ENCODE results near the gene DSCAML1.

Gene DSCAML1

DNA sequence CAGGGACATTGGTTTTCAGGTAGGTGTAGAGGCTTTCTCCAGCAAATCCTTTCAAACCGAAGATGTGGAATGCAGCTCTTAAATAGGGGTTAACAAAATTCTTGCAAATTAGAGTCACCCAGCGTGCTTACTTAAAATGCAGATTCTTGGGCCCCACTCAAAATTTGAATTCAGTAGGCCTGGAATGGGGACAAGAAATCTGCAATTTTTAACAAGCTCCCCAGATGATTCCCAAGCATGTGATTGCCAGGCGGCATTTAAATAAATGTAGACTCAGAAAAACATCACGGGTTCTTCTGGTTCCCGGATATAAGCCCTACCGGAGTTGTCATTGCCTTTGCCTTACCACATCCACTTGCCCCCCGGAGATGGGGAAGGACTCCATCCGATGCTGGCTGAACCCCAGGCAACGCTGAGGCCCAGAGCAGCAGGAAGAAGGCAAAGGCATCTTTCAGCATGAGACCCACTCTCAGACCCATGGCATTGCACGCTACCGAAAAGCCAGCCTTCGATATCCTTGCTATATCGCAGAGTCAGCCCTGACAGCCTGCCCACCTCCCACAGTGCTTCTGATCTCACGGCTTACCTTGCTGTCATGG lies 134.2 kb downstream of the DSCAML1 start:
- H3K36me3 ChIP-seq (ENCODE audit: control insufficient read depth in 2 of 2, insufficient read depth in 2 of 2, low read length in 2 of 2), result no peaks in the 10 kb centered on the region
- H3K27me3 ChIP-seq (ENCODE audit: control insufficient read depth in 2 of 2, insufficient read depth in 2 of 2, low read length in 2 of 2), result no peaks in the 10 kb centered on the region
- no peak overlapping the region for H3K9ac ChIP-seq (ENCODE audit: low read depth in 1 of 2, low read length in 2 of 2)
- no peak overlapping the region for H3K4me3 ChIP-seq (ENCODE audit: low read length in 2 of 2)
- peaks cover 20 to 27% of the 10 kb centered on the region in 2 donors for H3K4me1 ChIP-seq (ENCODE audit: control insufficient read depth in 2 of 2, insufficient read depth in 2 of 2, low read length in 2 of 2)
- no peak overlapping the region for H3K27ac ChIP-seq (ENCODE audit: low read depth in 2 of 2, low read length in 2 of 2)
- H3K9me3 ChIP-seq (ENCODE audit: control insufficient read depth in 2 of 2, low read length in 2 of 2), result no peaks in the 10 kb centered on the region

DNA sequence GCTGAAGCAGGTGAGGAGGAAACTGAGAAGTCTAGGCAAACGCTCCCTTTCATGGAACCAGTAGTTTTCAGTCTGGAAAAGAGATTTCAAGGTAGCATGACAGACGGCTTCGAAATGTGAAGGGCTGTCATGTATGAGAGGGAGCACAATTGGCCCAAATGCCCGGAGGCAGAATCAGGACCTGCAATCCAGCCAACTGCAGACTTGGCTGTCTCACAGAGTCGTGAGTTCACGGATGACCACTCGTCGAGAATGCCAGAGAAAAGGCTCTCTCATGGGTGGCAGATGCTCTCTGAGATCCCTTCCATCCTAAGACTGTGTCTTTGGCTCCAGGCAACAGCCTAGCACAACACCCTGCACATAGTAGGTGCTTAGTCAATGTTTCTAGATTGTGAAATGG lies 134.8 kb downstream of the DSCAML1 start:
- H3K27me3 ChIP-seq (ENCODE audit: control insufficient read depth in 2 of 2, insufficient read depth in 2 of 2, low read length in 2 of 2), result no peaks in the 10 kb centered on the region
- H3K36me3 ChIP-seq (ENCODE audit: control insufficient read depth in 2 of 2, insufficient read depth in 2 of 2, low read length in 2 of 2), result no peaks in the 10 kb centered on the region
- H3K4me3 ChIP-seq (ENCODE audit: low read length in 2 of 2), result no peak overlapping the region

DNA sequence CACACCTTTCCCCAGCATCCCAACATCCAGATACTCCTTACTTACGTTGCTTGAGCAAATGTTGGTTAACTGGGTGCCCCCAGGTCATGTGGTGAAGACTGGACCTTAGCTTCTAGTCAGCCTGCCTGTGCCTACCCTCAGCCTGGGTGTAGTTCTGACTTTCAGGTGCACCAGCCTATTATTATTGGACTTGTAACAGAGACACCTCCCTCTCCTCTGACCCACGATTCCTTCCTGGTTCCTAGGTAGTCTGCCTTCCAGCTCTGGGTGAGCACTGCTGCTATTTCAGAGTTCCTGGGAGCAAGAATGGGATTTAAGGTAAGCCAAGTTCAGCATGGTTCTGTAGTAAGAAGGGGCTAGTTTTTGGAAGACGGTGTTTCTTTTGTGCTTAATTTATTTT lies 138.2 kb downstream of the DSCAML1 start:
- Histone ChIP-seq H3K9me3 (ENCODE audit: control insufficient read depth in 2 of 2, low read length in 2 of 2) (no peaks in the 10 kb centered on the region), H3K36me3 (ENCODE audit: control insufficient read depth in 2 of 2, insufficient read depth in 2 of 2, low read length in 2 of 2) (no peaks in the 10 kb centered on the region), H3K27me3 (ENCODE audit: control insufficient read depth in 2 of 2, insufficient read depth in 2 of 2, low read length in 2 of 2) (no peaks in the 10 kb centered on the region), H3K4me1 (ENCODE audit: control insufficient read depth in 2 of 2, insufficient read depth in 2 of 2, low read length in 2 of 2) (peaks cover 13 to 21% of the 10 kb centered on the region in 2 donors), H3K4me3 (ENCODE audit: low read length in 2 of 2) (peak overlapping the region; percentile 48 to 55), H3K9ac (ENCODE audit: low read depth in 1 of 2, low read length in 2 of 2) (peak overlapping the region in 1 of 2 donors; percentile 17), H3K27ac (ENCODE audit: low read depth in 2 of 2, low read length in 2 of 2) (peak overlapping the region; percentile 81)

More for the DNA sequence above, 134.8 kb downstream of the DSCAML1 start:
- Histone ChIP-seq H3K4me1 (ENCODE audit: control insufficient read depth in 2 of 2, insufficient read depth in 2 of 2, low read length in 2 of 2) (peaks cover 20 to 28% of the 10 kb centered on the region in 2 donors), H3K27ac (ENCODE audit: low read depth in 2 of 2, low read length in 2 of 2) (no peak overlapping the region), H3K9ac (ENCODE audit: low read depth in 1 of 2, low read length in 2 of 2) (no peak overlapping the region), H3K9me3 (ENCODE audit: control insufficient read depth in 2 of 2, low read length in 2 of 2) (no peaks in the 10 kb centered on the region)

DNA sequence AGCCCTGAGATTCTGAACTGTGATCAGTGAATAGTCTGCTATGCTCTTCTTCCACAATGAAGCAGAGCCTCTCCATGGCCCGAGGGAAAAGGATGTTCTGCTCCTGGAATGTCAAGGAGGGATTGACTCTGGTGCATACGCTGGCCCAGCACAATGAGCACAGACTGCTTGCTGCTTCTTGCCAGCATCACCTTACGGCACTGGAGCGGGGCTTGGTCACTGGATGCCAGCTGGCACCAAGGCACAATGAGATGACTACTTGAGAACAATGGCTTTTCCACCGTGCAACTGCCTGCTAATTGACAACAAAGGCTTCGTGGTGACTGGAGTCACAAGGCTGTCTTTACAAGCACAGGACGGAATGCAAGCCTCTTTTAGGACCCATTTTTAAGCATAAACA lies 139.2 kb downstream of the DSCAML1 start:
- Histone ChIP-seq H3K36me3 (ENCODE audit: control insufficient read depth in 2 of 2, insufficient read depth in 2 of 2, low read length in 2 of 2) (no peaks in the 10 kb centered on the region), H3K4me1 (ENCODE audit: control insufficient read depth in 2 of 2, insufficient read depth in 2 of 2, low read length in 2 of 2) (peaks cover 13 to 19% of the 10 kb centered on the region in 2 donors), H3K27ac (ENCODE audit: low read depth in 2 of 2, low read length in 2 of 2) (no peak overlapping the region), H3K27me3 (ENCODE audit: control insufficient read depth in 2 of 2, insufficient read depth in 2 of 2, low read length in 2 of 2) (no peaks in the 10 kb centered on the region), H3K9me3 (ENCODE audit: control insufficient read depth in 2 of 2, low read length in 2 of 2) (no peaks in the 10 kb centered on the region), H3K9ac (ENCODE audit: low read depth in 1 of 2, low read length in 2 of 2) (no peak overlapping the region), H3K4me3 (ENCODE audit: low read length in 2 of 2) (no peak overlapping the region)

DNA sequence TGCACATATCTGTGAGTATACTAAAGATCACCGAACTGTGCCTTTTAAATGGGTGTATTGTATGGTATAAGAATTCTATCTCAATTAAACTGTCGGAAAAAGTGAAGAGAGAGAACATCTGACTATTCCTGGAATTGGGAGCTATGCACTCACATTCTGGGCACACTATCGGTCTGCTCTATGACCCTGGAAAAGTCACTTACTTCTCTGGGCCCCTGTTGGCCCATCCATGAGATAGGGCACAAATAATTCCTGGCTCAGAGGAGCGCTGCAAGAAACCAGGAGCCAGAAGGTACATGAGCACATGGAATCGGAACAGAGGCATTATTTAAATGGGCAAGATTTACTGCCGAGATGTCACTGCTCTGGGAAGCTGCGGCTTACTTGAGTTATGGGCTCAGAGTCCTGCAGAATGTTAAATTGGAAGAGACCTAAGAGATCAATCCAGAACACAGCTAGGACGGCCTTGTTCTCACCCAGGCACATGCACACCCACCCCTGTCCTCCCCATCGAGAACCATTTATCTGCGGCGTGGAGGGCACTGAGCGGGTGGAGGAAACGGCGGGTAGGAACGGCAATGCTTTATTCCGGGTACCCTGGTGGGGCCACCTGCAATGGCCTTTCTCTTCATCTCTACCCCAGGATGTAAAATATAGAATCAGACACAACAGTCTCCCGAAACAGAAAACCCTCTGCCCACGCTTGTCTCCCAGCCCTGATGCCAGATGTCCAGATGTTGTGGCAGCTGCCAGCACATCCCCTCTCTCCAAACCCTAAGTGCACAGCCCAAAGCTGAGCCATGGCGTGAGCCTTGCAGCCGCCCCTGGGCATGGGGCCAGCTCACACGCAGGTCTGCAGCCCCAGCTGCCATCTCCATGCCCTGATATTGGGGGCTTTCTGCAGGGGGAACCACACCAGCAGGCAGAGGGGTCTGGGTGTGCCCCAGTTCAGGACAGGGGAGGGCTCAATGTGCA lies 142.4 kb downstream of the DSCAML1 start:
- peaks cover 10 to 15% of the 10 kb centered on the region in 2 donors for H3K4me1 ChIP-seq (ENCODE audit: control insufficient read depth in 2 of 2, insufficient read depth in 2 of 2, low read length in 2 of 2)
- no peaks in the 10 kb centered on the region for H3K27me3 ChIP-seq (ENCODE audit: control insufficient read depth in 2 of 2, insufficient read depth in 2 of 2, low read length in 2 of 2)
- no peaks in the 10 kb centered on the region for H3K9me3 ChIP-seq (ENCODE audit: control insufficient read depth in 2 of 2, low read length in 2 of 2)
- H3K4me3 ChIP-seq (ENCODE audit: low read length in 2 of 2), result no peak overlapping the region
- H3K9ac ChIP-seq (ENCODE audit: low read depth in 1 of 2, low read length in 2 of 2), result no peak overlapping the region
- H3K36me3 ChIP-seq (ENCODE audit: control insufficient read depth in 2 of 2, insufficient read depth in 2 of 2, low read length in 2 of 2), result no peaks in the 10 kb centered on the region
- no peak overlapping the region for H3K27ac ChIP-seq (ENCODE audit: low read depth in 2 of 2, low read length in 2 of 2)

GRCh38 chr11:117652521-117652920 lies 144.5 kb downstream of the DSCAML1 start:
- Histone ChIP-seq H3K27ac (ENCODE audit: low read depth in 2 of 2, low read length in 2 of 2) (no peak overlapping the region), H3K4me1 (ENCODE audit: control insufficient read depth in 2 of 2, insufficient read depth in 2 of 2, low read length in 2 of 2) (no peaks in the 10 kb centered on the region), H3K36me3 (ENCODE audit: control insufficient read depth in 2 of 2, insufficient read depth in 2 of 2, low read length in 2 of 2) (no peaks in the 10 kb centered on the region), H3K4me3 (ENCODE audit: low read length in 2 of 2) (no peak overlapping the region), H3K9me3 (ENCODE audit: control insufficient read depth in 2 of 2, low read length in 2 of 2) (no peaks in the 10 kb centered on the region), H3K9ac (ENCODE audit: low read depth in 1 of 2, low read length in 2 of 2) (no peak overlapping the region), H3K27me3 (ENCODE audit: control insufficient read depth in 2 of 2, insufficient read depth in 2 of 2, low read length in 2 of 2) (no peaks in the 10 kb centered on the region)

DNA sequence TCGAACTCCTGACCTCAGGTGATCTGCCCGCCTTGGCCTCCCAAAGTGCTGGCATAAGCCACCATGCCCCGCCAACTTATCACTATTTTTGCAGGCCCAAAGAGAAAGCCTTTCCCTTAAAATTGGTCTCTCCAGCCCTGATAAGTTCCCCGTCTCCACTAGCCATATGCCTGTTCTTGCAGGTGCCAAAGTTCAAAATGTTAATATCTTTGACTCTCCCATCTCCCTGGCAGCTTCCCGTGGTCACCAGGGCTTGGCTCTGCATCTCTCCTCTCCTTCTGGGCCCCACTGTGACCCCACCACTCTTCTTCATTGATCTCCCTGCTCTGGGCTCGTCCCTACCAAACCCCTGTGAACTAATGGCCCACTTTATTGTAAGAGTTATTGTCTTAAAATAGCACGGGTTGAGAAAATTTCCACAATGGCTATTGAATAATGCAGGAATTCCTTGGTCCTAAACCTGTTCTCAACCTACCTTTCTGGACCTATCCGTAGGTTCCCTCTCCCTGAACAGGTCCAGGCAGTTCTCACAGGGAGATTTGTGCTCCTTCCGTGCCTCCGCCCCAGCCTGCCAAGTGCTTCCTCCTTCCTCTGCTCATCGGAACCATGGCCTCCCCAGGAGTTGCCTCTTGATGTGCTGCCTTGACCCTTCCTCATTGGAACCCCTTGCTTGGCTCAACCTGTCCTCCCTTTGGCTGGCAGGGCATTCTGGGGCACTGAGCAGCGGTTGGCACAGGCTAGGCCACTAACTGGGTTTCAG lies 147.5 kb downstream of the DSCAML1 start:
- no peak overlapping the region for H3K27ac ChIP-seq (ENCODE audit: low read depth in 2 of 2, low read length in 2 of 2)
- no peaks in the 10 kb centered on the region for H3K36me3 ChIP-seq (ENCODE audit: control insufficient read depth in 2 of 2, insufficient read depth in 2 of 2, low read length in 2 of 2)
- no peaks in the 10 kb centered on the region for H3K27me3 ChIP-seq (ENCODE audit: control insufficient read depth in 2 of 2, insufficient read depth in 2 of 2, low read length in 2 of 2)
- H3K4me3 ChIP-seq (ENCODE audit: low read length in 2 of 2), result no peak overlapping the region
- no peak overlapping the region for H3K9ac ChIP-seq (ENCODE audit: low read depth in 1 of 2, low read length in 2 of 2)
- H3K4me1 ChIP-seq (ENCODE audit: control insufficient read depth in 2 of 2, insufficient read depth in 2 of 2, low read length in 2 of 2), result no peaks in the 10 kb centered on the region
- H3K9me3 ChIP-seq (ENCODE audit: control insufficient read depth in 2 of 2, low read length in 2 of 2), result no peaks in the 10 kb centered on the region

DNA sequence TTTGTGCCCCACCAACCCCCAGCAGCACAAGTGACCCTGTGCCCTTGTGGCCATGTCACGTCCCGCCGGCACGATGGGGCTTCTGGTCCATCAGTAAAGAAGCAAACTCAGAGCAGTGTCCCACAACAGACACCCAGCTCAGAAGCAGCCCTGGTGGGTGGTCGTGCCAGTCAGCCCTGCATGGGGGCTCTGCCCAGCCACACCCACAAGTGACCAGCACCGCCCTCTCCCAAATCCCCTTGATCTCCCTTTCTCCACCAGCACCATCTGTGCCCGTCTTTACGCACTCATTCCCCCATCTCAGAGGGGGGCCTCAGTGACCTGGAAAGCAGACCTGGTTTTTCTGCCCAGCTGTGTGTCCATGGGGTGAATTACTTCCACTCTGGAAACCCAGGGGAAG lies 149.1 kb downstream of the DSCAML1 start:
- Histone ChIP-seq H3K4me3 (ENCODE audit: low read length in 2 of 2) (no peak overlapping the region), H3K27ac (ENCODE audit: low read depth in 2 of 2, low read length in 2 of 2) (no peak overlapping the region), H3K36me3 (ENCODE audit: control insufficient read depth in 2 of 2, insufficient read depth in 2 of 2, low read length in 2 of 2) (no peaks in the 10 kb centered on the region), H3K4me1 (ENCODE audit: control insufficient read depth in 2 of 2, insufficient read depth in 2 of 2, low read length in 2 of 2) (no peaks in the 10 kb centered on the region), H3K9ac (ENCODE audit: low read depth in 1 of 2, low read length in 2 of 2) (no peak overlapping the region), H3K9me3 (ENCODE audit: control insufficient read depth in 2 of 2, low read length in 2 of 2) (no peaks in the 10 kb centered on the region), H3K27me3 (ENCODE audit: control insufficient read depth in 2 of 2, insufficient read depth in 2 of 2, low read length in 2 of 2) (no peaks in the 10 kb centered on the region)

GRCh38 chr11:117647207-117647606 lies 149.8 kb downstream of the DSCAML1 start:
- Histone ChIP-seq H3K4me1 (ENCODE audit: control insufficient read depth in 2 of 2, insufficient read depth in 2 of 2, low read length in 2 of 2) (no peaks in the 10 kb centered on the region), H3K9ac (ENCODE audit: low read depth in 1 of 2, low read length in 2 of 2) (no peak overlapping the region), H3K9me3 (ENCODE audit: control insufficient read depth in 2 of 2, low read length in 2 of 2) (no peaks in the 10 kb centered on the region), H3K4me3 (ENCODE audit: low read length in 2 of 2) (no peak overlapping the region), H3K36me3 (ENCODE audit: control insufficient read depth in 2 of 2, insufficient read depth in 2 of 2, low read length in 2 of 2) (no peaks in the 10 kb centered on the region), H3K27me3 (ENCODE audit: control insufficient read depth in 2 of 2, insufficient read depth in 2 of 2, low read length in 2 of 2) (no peaks in the 10 kb centered on the region), H3K27ac (ENCODE audit: low read depth in 2 of 2, low read length in 2 of 2) (no peak overlapping the region)

- no peak overlapping the region for H3K4me3 ChIP-seq (ENCODE audit: low read length in 2 of 2)
- no peaks in the 10 kb centered on the region for H3K9me3 ChIP-seq (ENCODE audit: control insufficient read depth in 2 of 2, low read length in 2 of 2)
- no peaks in the 10 kb centered on the region for H3K36me3 ChIP-seq (ENCODE audit: control insufficient read depth in 2 of 2, insufficient read depth in 2 of 2, low read length in 2 of 2)
- no peaks in the 10 kb centered on the region for H3K4me1 ChIP-seq (ENCODE audit: control insufficient read depth in 2 of 2, insufficient read depth in 2 of 2, low read length in 2 of 2)
- H3K27me3 ChIP-seq (ENCODE audit: control insufficient read depth in 2 of 2, insufficient read depth in 2 of 2, low read length in 2 of 2), result no peaks in the 10 kb centered on the region
- no peak overlapping the region for H3K27ac ChIP-seq (ENCODE audit: low read depth in 2 of 2, low read length in 2 of 2)
- H3K9ac ChIP-seq (ENCODE audit: low read depth in 1 of 2, low read length in 2 of 2), result no peak overlapping the region
Observed at GRCh38 chr11:117646411-117646810, 150.6 kb downstream of the DSCAML1 start.
